HepG2 (cell line): Measurements from ENCODE around the gene IGFALS.

ENCODE experiments used
- BHLHE40 ChIP-seq: IDR thresholded peaks from 2 replicates; pipeline ENCODE4 v1.6.1; 2011; ENCODE audit warnings: low read length, improper control_type of control experiment
- BRCA1 ChIP-seq: sonication (generic); formaldehyde crosslinking; IDR thresholded peaks from 2 replicates; pipeline ENCODE4 v1.4.0; 2020; ENCODE audit warnings: missing genetic modification reagents
- CEBPB ChIP-seq: IDR thresholded peaks from 2 replicates; pipeline ENCODE4 v1.6.1; 2011; ENCODE audit warnings: low read depth, low read length, improper control_type of control experiment, borderline replicate concordance
- DPF2 ChIP-seq: sonication (generic); formaldehyde crosslinking; IDR thresholded peaks from 2 replicates; pipeline ENCODE4 v1.4.0; 2020; ENCODE audit warnings: mild to moderate bottlenecking, low read depth, missing genetic modification reagents, borderline replicate concordance
- FOXM1 ChIP-seq: sonication (generic); formaldehyde crosslinking; IDR thresholded peaks from 2 replicates; pipeline ENCODE4 v1.5.0; 2020; ENCODE audit warnings: missing genetic modification reagents
- NFIC ChIP-seq: IDR thresholded peaks from 2 replicates; pipeline ENCODE4 v1.6.1; 2012; ENCODE audit warnings: mild to moderate bottlenecking, low read length, inconsistent platforms
- POGZ ChIP-seq: sonication (generic); formaldehyde crosslinking; IDR thresholded peaks from 2 replicates; pipeline ENCODE4 v1.4.0; 2020; ENCODE audit warnings: mild to moderate bottlenecking, missing genetic modification reagents
- ZNF629 ChIP-seq: sonication (generic); formaldehyde crosslinking; conservative IDR thresholded peaks from 2 replicates; pipeline ENCODE4 v1.5.0; 2020; ENCODE audit warnings: missing genetic modification reagents
- TF ChIP-seq, protein P1 (sequence below): sonication (generic); formaldehyde crosslinking; IDR thresholded peaks from 2 replicates; pipeline ENCODE4 v1.5.0; 2020; ENCODE audit warnings: mild to moderate bottlenecking, missing genetic modification reagents, moderate library complexity

DNA sequence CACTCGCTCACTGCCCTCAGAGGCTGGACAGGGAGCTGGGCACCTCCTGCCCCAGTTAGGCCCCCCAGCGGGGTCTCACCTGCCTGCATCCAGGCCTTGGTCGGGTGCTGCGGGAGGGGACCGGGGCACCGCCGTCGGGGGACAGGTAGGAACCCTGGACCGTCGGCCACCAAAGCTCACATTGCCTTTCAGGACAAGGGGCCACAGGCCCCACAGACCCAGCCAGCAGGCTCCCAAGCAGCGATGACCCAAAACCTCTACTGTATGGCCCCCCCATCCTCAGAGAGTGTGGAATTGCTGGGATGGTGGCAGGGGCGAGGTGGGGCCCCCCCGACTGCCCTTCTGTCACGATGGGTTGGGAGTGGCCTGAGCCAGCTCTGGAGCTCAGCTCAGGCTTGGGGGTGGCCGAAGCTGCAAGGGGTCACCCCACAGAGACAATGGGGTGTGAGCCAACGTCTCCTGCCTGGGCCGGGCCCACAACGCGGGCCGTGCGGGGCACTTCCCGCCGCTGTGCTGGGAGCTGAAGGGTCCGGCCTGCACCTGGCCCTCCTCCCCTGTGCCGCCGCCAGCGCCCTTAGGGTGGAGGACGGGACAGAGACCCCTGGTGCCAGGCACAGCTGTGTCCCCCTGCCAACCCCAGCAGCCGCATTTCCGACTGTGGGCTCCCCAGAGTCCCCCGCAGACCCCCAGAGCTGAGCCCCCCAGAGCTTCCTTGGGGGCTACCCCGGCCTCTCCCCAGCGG, 498 bp downstream of the IGFALS start:
- TF ChIP-seq DPF2 (CRISPR knock-in tag) (no peak), BRCA1 (CRISPR knock-in tag) (no peak), BHLHE40 (no peak), POGZ (CRISPR knock-in tag) (no peak), ZNF629 (CRISPR knock-in tag) (no peak), FOXM1 (CRISPR knock-in tag) (no peak), CEBPB (no peak), NFIC (no peak)
- TF ChIP-seq, protein P1, sequence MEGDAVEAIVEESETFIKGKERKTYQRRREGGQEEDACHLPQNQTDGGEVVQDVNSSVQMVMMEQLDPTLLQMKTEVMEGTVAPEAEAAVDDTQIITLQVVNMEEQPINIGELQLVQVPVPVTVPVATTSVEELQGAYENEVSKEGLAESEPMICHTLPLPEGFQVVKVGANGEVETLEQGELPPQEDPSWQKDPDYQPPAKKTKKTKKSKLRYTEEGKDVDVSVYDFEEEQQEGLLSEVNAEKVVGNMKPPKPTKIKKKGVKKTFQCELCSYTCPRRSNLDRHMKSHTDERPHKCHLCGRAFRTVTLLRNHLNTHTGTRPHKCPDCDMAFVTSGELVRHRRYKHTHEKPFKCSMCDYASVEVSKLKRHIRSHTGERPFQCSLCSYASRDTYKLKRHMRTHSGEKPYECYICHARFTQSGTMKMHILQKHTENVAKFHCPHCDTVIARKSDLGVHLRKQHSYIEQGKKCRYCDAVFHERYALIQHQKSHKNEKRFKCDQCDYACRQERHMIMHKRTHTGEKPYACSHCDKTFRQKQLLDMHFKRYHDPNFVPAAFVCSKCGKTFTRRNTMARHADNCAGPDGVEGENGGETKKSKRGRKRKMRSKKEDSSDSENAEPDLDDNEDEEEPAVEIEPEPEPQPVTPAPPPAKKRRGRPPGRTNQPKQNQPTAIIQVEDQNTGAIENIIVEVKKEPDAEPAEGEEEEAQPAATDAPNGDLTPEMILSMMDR = no peak
